NCI-H1694 treated with DMSO at 0.1 percent for 48 hours (cell line): ENCODE data around the gene TST.

Experiments
- DNase-seq: peaks from one replicate; lab custom pipeline; 2025; lab: John Stamatoyannopoulos, UW

TST gene

GRCh38 chr22:37019309-37020191, at the start of gene TST, which contains the start of gene MPST:
TST (minus strand) TSS chr22:37019447; CDS start chr22:37018732, 715 bp downstream.
MPST (plus strand) TSS chr22:37019742; CDS start chr22:37019837, 95 bp downstream.
- no peak for DNase-seq

DNA sequence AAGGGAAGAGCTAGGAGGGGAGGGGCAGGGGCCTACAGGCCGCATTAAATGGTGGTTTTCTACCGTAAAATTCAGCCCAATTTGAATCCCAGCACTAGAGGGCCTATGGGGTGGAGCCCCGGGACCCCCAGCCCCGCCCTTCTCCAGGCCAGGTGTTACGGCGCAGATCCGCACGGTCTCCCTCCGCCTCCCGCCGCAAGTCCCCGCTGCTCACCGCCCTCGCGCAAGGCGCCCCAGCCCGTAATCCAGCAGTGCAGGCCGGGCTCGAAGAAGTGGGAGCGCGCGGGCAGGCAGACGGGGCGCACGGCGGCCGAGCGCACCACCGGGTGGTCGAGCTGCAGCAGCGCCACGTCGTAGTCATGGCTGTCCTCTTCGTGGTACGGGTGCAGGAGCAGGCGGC, 49.6 kb upstream of the TST start:
- no peak for DNase-seq

- DNase-seq = no peak
These were observed 48.2 kb upstream of the TST start for GRCh38 chr22:37067428-37067827.

DNA sequence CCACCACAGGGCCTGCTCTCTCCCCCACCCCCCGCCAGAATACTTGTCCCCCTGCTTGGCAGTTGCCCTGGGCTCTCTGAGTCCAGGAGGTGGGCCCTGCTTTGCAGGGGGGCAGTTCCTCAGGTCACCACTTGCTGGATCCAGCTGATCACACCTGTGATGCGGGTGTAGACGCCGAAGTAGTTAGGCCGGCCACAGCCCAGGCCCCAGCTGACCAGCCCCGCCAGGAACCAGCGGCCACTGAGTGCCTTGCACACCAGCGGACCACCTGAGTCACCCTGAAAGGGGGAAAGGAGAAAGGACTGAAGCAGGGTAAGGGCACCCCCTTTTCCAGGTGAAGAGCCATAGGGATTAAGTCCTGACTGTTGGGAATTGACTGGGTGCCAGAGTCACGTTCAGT, 46.7 kb upstream of the TST start:
- DNase-seq = no peak

DNA sequence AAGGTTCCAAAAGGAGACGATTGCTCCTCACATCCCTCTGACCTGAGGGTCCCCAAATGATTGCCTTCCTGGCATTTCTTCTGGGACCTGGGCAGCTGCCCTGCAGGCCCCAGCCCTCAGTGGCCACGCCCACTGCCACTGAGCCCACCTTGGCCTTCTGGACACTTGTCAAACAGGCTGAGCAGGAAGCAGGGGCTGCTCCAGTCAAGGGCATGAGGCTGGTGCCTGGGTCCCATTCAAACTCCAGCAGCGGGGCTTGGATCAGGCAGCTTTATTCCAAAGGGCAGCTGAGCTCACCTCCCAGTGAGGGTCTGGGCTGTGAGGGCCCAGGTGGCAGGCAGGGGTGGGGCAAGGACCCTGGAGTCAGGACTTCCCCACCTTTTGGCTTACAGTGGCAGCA, 45.9 kb upstream of the TST start:
- no peak for DNase-seq

DNA sequence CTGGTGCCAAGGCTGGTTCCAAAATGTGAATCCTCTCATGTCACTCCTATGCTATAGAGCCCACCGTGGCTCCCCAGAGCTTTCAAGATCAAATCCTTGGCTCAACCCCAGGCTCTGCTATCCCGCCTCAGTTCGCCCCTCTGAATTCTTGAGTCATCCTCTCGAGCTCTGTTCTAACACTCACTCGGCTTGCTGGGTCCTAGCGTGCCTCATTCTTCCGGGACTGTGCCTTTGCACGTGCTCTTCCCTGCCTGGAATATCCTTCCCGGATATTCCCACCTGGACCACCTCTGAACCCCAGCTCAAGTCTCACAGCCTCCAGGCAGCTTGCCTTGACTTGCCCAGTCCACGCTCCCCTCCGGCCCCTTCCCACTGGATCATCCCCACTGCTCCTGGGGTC, 45.3 kb upstream of the TST start:
- DNase-seq = no peak

GRCh38 chr22:37063431-37064420, 44.5 kb upstream of the TST start:
- no peak for DNase-seq

DNA sequence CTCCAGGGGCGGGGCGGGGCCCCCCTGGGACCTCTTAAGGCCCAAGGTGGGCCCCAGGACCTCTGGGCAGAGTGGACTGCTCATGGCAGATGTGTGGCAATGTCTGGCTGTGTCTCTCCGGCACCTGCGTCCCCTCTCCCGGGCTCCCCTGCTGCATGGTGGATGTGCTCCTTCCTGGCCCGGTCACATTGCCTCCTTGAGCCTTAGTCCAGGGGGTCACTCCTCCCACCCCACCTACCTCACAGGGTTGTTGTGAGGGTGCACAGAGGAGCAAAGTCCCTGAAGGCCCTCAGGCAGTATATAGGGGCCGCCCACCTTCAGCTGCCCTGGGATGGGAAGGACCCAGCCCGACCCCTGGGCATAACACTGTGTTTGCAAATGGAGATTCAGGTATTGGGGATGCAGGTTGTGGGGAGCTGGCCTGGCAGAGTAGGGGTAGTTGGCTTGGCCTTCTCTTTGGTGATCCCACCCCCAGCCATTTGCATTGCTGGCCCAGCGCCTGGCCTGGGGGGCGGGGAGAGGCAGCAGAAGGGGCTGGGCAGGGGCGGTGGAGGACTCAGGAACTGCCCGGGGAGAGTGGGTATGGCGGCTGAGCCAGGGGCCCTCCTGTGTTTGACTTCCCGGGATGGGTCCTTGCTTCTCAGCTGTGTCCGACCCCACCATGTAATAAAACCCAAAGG, 43.6 kb upstream of the TST start:
- no peak for DNase-seq

DNA sequence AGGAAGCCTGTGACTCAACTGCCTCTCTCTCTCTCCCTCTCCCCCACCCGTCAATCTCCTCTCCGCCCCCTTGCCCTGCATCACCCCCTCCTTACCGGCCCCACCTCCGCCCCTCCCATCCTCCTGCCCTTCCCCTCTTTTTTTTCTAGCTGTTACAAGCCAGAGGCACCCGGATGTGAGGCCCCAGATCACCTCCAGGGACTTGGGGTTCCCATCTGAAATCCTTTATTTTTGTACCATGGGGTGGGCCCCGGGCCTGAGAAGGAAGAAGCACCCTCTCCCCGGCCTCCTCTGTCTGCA, 43.1 kb upstream of the TST start:
- DNase-seq = no peak

GRCh38 chr22:37061611-37062375, 42.5 kb upstream of the TST start:
- no peak for DNase-seq

DNA sequence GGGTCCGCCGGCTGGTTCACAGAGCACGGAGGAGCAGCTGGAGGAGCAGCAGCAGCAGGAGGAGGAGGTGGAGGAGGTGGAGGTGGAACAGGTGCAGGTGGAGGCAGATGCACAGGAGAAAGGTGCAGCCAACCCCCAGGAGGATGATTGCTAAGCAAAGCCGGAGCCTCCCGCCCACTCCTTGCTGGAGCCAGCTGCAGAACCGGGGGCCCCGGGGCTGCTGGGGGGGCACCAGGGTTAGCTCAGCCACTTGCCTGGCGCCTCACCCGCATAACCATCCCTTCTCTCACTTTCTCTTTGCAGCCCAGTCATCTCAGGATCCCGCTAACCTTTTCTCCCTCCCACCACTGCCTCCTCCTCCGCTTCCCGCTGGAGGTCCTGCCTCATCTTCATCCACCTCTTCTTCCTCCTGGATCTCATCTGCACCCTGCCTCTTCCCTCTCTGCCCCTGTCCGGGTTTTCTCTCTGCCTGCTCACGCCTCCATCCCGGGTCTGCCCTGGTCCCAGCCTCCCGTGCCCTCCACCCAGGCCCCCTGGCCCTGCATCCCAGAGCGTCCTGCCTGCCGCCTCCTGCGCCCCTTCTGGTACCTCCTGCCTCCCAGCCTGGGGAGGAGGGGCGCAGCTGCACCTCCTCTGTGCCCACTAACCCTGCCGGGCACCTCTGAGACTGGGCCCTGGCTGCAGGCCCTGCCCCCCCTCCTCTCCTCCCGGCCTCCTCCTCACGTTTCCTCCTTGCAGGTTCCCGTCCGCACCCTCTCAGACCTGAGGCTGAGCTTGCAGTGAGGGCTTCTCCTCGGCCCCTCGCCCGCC, 41.8 kb upstream of the TST start:
- DNase-seq = no peak

- DNase-seq = no peak
These were observed 40.7 kb upstream of the TST start for GRCh38 chr22:37059876-37060449.

DNA sequence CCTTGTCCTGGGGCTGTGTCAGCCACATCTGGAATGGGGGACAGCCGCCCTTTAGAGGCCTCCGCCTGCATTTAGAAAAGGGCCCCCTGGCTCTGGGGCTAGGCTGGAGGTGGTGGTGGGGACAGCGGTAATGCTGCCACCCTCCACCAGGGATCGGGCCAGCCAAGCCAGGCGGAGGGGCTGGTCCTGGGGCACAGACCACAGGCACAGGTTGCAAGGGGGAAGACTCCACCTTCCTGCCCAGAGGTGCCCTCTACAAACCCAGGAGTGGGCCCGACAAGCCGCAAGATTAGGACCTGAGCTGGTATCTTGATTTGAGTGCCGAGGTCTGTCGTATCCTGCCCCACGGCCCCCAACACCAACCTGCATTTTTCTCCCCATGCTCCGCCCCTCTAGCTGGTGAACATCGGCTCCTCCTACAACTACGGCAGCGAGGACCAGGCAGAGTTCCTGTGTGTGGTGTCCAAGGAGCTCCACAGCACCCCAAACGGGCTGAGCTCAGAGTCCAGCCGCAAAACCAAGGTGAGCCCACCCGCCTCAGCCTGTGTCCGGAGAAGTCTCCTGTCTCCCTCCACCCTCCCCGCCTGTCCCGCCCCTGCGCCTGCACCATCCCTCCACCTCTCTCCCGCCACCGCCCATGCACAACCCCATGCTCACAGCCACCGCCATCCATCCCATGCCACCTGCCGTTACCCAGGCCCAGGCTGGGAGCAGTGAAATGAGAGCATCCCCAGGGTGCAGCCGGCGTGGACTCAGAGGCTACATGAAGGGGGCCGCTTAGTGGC, 39.9 kb upstream of the TST start:
- no peak for DNase-seq

DNA sequence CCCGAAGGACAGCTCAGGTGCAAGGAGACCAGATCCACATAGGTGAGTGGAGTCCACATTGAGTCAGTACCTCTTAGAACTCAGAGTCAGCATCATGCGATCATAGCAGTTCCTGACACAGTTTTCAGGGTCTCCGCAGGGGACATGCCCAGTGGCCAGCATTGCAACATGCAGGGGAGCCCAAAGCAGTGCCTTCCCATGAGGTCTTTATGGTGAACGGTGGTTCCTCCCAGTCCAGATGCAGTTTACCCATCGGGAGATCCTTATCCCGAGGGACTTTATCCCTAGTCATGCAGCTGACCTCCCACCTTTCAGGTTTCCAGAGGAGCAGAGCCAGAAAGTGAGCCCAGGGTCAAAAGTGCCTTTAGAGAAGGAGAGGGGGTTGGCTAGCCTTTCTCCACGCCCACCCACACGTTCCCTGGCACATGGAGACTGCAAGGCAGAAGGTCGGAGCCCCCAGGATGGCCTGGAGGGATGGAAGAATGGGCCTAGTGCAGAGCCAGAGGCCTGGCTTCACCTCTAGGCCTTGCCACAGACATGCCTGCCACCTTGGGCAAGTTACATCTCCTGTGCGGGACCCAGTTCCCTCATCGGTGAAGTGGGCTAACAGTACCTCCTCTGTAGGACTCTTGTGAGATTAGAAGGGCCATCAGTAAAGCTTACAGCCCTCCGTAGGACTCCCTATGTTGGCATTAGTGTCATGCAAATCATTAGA, 38.7 kb upstream of the TST start:
- no peak for DNase-seq

GRCh38 chr22:37057226-37057625, 38.0 kb upstream of the TST start:
- no peak for DNase-seq

DNA sequence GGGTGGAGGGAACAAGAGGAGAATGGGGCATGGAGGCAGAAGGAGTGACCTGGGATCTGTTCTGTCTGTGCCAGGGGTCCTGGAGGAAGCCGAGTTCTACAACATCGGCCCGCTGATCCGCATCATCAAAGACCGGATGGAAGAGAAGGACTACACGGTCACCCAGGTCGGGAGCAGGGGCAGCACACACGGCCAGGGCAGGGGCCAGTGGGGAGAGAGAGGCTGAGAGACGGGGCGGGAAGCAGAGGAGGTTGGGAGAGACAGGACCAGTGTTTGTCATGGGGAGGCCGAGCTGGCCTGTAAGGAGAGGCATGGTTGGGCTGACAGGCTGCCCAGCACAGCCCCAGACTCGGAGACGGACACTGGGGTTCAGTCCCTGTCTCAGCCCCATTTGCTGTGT, 37.0 kb upstream of the TST start:
- DNase-seq = no peak

DNA sequence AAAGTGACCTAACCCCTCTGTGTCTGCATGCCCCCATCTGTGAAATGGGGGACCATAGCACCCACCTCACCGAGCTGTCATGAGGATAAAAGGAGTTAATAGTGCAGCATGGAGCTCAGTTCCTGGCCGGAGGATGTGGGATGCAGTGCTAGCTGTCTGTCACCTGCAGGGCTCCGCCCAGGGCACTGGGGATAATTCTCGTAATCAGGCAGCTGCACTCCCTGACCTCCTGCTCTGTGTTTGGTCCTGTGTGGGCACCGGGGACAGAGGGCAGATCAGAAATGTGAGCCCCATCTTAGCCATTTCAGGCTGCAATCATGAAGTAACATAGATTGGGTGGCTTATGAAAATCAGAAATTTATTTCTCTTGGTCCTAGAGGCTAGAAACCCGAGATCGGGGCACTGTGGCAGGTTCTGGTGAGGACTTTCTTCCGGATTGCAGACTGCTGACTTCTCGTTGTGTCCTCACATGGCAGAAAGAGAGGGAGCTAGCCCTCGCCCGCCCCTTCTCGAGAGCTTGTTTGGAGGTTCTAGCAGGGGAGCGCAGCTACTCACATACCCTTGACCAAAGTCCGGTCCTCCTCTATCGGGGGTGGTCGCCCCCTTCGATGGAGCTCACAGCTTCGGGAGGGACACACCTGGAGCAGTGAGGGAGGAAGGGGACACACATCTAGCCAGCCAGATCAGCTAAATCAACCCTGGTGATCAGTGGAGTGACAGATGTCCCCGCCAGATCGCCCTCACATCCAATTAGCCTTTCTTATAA, 35.5 kb upstream of the TST start:
- no peak for DNase-seq

DNA sequence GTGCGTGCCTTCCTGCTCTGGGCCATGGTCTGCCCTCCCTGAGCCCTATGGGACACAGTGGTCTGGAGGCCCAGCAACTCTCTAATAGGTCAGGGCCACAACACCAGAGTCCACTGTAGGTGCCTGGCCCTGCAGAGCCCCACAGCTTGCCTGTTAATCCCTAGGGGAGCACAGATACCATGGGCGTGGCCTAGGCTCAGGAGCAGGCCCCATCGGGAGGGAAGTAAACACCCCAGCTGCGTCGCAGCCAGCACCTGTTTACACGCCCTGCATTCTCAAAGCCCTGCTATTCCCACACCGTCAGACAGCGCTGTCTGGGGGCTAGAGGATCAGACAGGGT, 34.8 kb upstream of the TST start:
- no peak for DNase-seq
